Stimulated activated CD4-positive, alpha-beta T cell treated with anti-CD3 and anti-CD28 coated beads, Interleukin-4, amount 100 ng/mL, for 1 hour (primary cell): ENCODE measurements around the gene DNASE2.
"Not testable (repeated sequence)": the region's sequence is repeated elsewhere in the genome, so short reads cannot be mapped to it uniquely, and the experiment has no call there.

Source experiments
- DNase-seq: peaks from one replicate; pipeline ENCODE4 v3.0.0-alpha.2; 2020

Gene DNASE2

GRCh38 chr19:12859546-12859945 lies 21.7 kb downstream of the DNASE2 start:
- no peak for DNase-seq

- no peak for DNase-seq
Observed at GRCh38 chr19:12858041-12858928, 23.0 kb downstream of the DNASE2 start.

DNA sequence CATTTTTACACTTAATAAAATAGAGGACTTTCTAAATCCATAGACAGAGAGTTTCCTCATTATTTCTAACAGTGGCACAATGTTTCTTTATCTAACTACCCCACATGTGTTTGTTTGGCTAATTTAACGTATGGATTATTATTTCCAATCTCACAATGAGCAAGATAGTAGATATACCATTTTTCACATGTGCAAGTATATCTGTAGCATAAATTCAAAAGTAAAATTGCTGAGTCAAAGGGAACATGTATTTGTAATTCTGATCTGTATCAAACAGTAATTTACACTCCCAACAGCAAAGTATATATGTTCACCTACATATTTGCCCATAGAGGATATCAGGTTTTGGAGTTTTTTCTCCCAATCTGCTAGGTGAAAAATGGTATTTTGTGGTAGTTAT lies 24.6 kb downstream of the DNASE2 start:
- no peak for DNase-seq

- DNase-seq = peak; percentile 87
Observed at GRCh38 chr19:12847159-12848139, 33.8 kb downstream of the DNASE2 start.

- DNase-seq = not testable (repeated sequence)
Observed at GRCh38 chr19:12846613-12847012, 34.6 kb downstream of the DNASE2 start.

DNA sequence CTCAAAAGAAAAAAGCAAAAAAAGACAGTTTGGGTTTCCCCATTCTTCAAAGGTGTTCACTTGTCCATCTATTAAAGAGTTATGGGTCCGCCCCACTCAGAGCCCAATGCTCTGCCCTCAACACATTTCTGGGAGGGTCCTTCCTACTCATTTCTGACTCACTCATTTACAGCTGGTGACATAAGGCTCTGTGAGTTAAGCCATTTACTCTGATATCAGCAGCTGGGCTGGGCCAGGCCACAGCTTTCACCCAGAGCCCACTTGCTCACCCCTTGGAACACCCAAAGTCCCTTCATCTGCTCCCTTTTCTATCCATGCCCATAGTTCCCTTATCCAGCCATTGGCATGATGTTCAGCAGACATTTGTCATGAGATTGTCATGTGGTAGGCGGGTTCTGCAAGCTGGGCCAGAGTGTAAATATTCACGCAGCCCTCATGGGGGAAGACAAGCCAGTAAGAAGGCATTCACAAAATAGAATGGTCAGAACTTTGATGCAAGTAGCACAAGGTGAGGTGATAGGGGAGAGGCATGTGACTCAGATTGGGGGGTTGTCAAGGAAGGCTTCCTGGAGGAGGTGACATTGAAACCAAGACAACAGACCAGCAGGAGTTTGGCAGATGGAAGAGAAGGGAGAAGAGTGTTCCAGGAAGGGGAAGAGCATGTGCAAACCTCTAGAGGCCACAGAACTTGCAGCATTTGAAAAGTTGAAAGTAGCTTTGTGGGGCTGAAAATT lies 37.1 kb downstream of the DNASE2 start:
- DNase-seq = no peak

GRCh38 chr19:12843328-12843727 lies 37.9 kb downstream of the DNASE2 start:
- DNase-seq = no peak

GRCh38 chr19:12842511-12842910 lies 38.7 kb downstream of the DNASE2 start:
- DNase-seq = no peak

DNA sequence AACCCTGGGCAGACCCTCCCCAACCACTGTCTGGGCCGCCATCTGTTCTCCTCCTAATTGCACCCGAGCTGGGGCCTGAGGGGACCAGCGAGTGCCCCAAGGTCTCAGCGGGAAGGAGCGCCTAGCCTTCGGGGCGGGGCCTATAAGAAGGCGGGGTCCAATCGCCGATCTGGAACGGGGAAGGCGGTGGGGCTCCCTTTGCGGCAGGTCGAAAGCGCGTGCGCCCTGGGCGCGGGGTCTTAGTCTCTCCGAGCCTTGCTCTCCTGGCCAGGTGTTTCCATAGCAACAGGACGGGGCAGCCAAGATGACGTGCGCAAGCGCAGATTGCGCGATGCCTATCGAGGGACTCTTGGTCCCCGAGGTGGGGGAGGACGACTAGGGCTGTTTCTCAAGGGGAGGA lies 40.2 kb downstream of the DNASE2 start:
- no peak for DNase-seq

- peak; percentile 32 for DNase-seq
Observed at GRCh38 chr19:12840091-12841079, 40.9 kb downstream of the DNASE2 start.

- no peak for DNase-seq
Observed at GRCh38 chr19:12838886-12839756, 42.1 kb downstream of the DNASE2 start.

- DNase-seq = peak; percentile 55
Observed at GRCh38 chr19:12838182-12838885, 42.9 kb downstream of the DNASE2 start, which contains the start of gene MAST1. Gene MAST1 (plus strand): TSS chr19:12838515. CDS start chr19:12838573, 58 bp downstream.

DNA sequence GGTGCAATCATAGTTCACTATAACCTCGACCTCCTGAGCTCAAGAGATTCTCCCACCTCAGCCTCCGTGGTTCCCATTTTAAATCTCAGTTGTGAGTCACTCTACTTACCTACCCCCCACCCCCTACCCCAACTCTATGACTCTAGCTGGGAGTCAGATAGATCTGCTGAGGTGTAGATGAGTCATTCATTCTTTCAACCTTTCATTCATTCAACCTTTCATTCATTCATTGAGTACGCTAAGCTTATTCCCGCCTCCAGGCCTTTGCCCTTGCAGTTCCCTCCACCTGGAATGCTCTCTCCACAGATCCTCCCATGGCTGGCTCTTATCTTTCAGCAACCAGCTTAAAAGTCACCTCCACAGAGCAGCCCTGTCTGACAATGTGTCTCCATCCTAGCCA lies 44.0 kb downstream of the DNASE2 start:
- DNase-seq = no peak

- DNase-seq = no peak
Observed at GRCh38 chr19:12836529-12836863, 44.8 kb downstream of the DNASE2 start.

- peak; percentile 36 for DNase-seq
Observed at GRCh38 chr19:12834976-12835757, 46.1 kb downstream of the DNASE2 start.

- DNase-seq = no peak
Observed at GRCh38 chr19:12834566-12834943, 46.7 kb downstream of the DNASE2 start, which contains the start of gene RTBDN. Gene RTBDN (minus strand): TSS chr19:12834579. CDS start chr19:12829979, 4,600 bp downstream.

DNA sequence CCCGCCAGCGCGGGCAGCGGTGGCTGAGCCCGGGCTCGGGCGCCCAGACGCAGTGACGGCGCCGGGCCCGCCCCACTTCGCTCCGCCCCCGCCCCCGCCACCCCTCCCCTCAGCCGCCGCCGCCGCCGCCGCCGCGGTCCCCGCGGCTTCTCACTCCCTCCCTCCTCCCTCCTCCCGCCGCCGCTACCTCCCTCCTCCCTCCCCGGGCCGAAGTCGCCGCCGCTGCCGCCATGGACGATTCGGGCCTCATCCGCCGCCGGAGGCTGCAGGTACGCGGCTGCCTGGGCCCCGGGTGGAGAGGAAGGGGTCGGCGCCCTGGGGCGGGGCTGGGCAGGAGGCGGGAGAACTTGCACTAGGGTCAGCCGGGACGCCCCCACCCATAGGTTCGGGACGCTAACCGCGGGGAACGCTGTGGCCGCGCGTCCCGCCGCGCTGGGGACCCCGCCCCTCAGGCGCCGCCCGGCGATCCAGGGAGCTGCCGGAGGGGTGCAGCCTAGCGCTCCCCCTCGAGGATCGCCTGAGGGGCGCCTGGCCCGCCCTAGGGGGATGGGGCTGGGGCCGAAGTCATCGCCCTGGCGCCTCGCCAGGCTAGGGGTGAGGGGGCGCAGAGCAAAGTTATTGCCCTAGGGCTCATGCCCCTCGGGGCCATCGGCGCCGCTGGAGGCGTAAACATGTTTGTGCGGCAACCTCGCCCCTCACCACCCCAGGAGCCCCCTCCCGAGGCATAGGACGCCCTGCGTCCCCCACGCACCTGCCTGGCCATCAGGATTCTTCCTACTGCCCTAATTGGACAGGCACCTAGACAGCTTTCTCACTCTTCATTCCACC lies 47.3 kb downstream of the DNASE2 start:
- DNase-seq = peak; percentile 41

DNA sequence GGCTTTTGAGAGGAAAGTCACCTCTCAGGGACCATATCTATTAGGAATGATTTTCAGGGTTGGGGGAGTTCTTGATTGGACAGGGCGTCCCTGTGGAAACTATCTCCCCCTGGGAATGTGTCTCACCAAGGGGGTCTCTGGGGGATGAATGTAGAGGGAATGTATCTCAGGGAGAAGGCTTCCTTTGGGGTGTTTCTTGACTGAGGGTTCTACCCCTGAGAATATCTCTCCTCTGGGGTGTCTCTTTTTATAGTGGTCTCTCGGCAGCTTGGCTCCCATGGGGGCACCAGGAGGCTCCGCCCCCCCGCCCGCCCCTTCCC lies 47.9 kb downstream of the DNASE2 start:
- no peak for DNase-seq
